SK-N-SH treated with all-trans-retinoic acid at 6 μM for 48 hours (cell line): Measurements from ENCODE around the gene SLC7A4.

ENCODE experiments used
- CREB5 ChIP-seq: fragments of 250-450 bp; sonication (Bioruptor Pico); IDR thresholded peaks from 2 replicates; pipeline ENCODE4 v1.5.1; 2020; ENCODE audit warnings: low read depth, mild to moderate bottlenecking, moderate library complexity
- CSDC2 ChIP-seq: fragments of 250-450 bp; sonication (Bioruptor Pico); IDR thresholded peaks from 2 replicates; pipeline ENCODE4 v1.5.0; 2020; ENCODE audit warnings: mild to moderate bottlenecking, moderate library complexity
- PATZ1 ChIP-seq: fragments of 250-450 bp; sonication (Bioruptor Pico); IDR thresholded peaks from 2 replicates; pipeline ENCODE4 v1.8.0; 2020; ENCODE audit warnings: mild to moderate bottlenecking, moderate library complexity, borderline replicate concordance
- TOX ChIP-seq: fragments of 250-450 bp; sonication (Bioruptor Pico); IDR thresholded peaks from 2 replicates; pipeline ENCODE4 v1.8.0; 2021; ENCODE audit warnings: mild to moderate bottlenecking, moderate library complexity, borderline replicate concordance
- ZFP3 ChIP-seq: fragments of 250-450 bp; sonication (Bioruptor Pico); IDR thresholded peaks from 2 replicates; pipeline ENCODE4 v1.5.0; 2020; ENCODE audit warnings: mild to moderate bottlenecking, moderate library complexity
- ZFP30 ChIP-seq: fragments of 450-650 bp; formaldehyde crosslinking; IDR thresholded peaks from 2 replicates; pipeline ENCODE4 v1.5.0; 2022; ENCODE audit warnings: mild to moderate bottlenecking, moderate library complexity
- ZNF565 ChIP-seq: fragments of 450-650 bp; formaldehyde crosslinking; conservative IDR thresholded peaks from 2 replicates; pipeline ENCODE4 v1.5.0; 2020; ENCODE audit warnings: low read depth, mild to moderate bottlenecking, moderate library complexity

DNA sequence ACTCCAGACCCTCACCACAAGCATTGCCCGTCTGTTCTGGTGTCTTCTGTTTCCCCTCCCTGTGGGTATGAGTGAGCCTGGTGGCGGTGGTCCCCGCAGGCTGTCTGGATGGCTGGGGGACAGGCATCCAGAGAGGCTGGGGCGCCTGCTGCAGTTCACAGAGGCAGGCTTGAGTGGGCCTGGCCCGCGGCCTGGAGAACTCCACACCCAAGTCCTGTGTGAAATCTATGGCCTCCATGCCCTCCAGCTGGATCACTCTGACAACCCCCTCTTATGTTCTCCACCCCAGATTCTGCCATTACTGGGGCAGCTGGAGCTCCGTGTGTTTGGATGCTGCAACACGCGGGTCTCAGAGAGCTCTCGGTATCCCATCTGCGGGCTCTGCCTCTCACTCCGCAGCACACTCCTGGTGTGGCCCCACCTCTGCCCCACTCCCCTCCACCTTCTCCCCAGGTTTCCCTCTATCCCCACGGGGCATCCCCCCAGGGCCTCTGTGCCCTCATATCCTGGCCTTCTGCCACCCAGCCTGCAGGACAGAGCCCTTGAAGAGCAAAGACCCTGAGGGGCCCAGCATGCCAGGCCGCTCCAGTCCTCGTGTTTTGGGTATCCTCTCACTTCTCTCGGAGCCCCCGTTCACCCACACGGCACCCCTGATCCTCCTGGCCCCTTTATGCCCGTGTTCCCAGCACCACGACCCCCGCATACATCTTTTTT, 44.7 kb upstream of the SLC7A4 start:
- TF ChIP-seq ZFP3 (CRISPR knock-in tag) (no peak), PATZ1 (CRISPR knock-in tag) (no peak), TOX (no peak), CSDC2 (no peak), ZFP30 (CRISPR knock-in tag) (no peak), CREB5 (CRISPR knock-in tag) (no peak), ZNF565 (CRISPR knock-in tag) (no peak)
